Progenitor cell of endocrine pancreas (in vitro differentiated cells): ENCODE results near the gene TRIM37. TPM values are rescaled to one million over a fixed set of nuclear protein-coding genes. Genes with fewer than 3 reads are reported as not detected.

Experiments used
- DNase-seq: peaks from one replicate; pipeline ENCODE4 v3.0.0; 2021; ENCODE audit warnings: low spot score; ENCODE audit not compliant: unreplicated experiment
- H3K27ac Mint-ChIP-seq: 2 replicates; pipeline ENCODE4 v1.8.0; 2021; ENCODE audit warnings: mild to moderate bottlenecking, moderate library complexity, mixed read lengths
- H3K27me3 Mint-ChIP-seq: 2 replicates; pipeline ENCODE4 v1.8.0; 2021; ENCODE audit warnings: mixed read lengths
- H3K36me3 Mint-ChIP-seq: 2 replicates; pipeline ENCODE4 v1.8.0; 2022; ENCODE audit warnings: mixed read lengths; ENCODE audit not compliant: insufficient read depth
- H3K4me1 Mint-ChIP-seq: 2 replicates; pipeline ENCODE4 v1.8.0; 2021; ENCODE audit warnings: low read depth, mixed read lengths
- H3K4me3 Mint-ChIP-seq: 2 replicates; pipeline ENCODE4 v1.8.0; 2021; ENCODE audit warnings: low read depth, mild to moderate bottlenecking, moderate library complexity, mixed read lengths
- H3K9me3 Mint-ChIP-seq: 2 replicates; pipeline ENCODE4 v1.8.0; 2021; ENCODE audit warnings: low read depth, mixed read lengths
- total RNA-seq: library from RNA; stranded (reverse); gene quantifications from 2 replicates; pipeline ENCODE4 v1.2.1, GENCODE V29; 2021
- TF ChIP-seq, protein P1 (sequence below): fragments of 200-600 bp; sonication (generic); IDR thresholded peaks from one replicate; pipeline ENCODE4 v1.5.0; 2021; ENCODE audit warnings: antibody characterized with exemption, mild to moderate bottlenecking; ENCODE audit not compliant: unreplicated experiment

TRIM37 gene
- total RNA-seq, 1 donor from 2014 or later = 25.9 TPM

DNA sequence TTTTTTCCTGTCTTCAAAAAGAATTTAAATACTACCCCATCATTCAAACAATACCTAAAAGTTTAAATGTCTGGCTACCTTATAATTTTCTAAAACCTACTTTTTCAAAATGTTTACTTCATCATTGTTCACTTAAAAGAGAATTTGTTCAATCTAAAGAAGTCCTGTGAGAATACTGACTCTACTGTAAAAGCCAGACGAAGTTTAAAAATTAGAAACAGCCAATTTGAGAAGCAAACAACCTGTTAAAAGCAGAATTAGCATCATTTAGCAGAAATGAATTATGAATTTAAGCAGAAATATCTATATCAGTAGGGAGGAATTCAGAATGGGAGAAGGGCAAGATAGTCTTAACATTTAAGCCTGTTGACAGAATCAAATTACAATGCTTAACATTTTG is 46.2 kb upstream of the TRIM37 start:
- H3K9me3 Mint-ChIP-seq = no peaks in the 10 kb centered on the region
- peaks cover 31% of the 10 kb centered on the region for H3K4me1 Mint-ChIP-seq
- H3K36me3 Mint-ChIP-seq = no peaks in the 10 kb centered on the region
- H3K4me3 Mint-ChIP-seq = no peak overlapping the region
- no peaks in the 10 kb centered on the region for H3K27me3 Mint-ChIP-seq
- DNase-seq = no peak
- H3K27ac Mint-ChIP-seq = no peak overlapping the region
- TF ChIP-seq, protein P1, sequence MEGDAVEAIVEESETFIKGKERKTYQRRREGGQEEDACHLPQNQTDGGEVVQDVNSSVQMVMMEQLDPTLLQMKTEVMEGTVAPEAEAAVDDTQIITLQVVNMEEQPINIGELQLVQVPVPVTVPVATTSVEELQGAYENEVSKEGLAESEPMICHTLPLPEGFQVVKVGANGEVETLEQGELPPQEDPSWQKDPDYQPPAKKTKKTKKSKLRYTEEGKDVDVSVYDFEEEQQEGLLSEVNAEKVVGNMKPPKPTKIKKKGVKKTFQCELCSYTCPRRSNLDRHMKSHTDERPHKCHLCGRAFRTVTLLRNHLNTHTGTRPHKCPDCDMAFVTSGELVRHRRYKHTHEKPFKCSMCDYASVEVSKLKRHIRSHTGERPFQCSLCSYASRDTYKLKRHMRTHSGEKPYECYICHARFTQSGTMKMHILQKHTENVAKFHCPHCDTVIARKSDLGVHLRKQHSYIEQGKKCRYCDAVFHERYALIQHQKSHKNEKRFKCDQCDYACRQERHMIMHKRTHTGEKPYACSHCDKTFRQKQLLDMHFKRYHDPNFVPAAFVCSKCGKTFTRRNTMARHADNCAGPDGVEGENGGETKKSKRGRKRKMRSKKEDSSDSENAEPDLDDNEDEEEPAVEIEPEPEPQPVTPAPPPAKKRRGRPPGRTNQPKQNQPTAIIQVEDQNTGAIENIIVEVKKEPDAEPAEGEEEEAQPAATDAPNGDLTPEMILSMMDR = no peak

DNA sequence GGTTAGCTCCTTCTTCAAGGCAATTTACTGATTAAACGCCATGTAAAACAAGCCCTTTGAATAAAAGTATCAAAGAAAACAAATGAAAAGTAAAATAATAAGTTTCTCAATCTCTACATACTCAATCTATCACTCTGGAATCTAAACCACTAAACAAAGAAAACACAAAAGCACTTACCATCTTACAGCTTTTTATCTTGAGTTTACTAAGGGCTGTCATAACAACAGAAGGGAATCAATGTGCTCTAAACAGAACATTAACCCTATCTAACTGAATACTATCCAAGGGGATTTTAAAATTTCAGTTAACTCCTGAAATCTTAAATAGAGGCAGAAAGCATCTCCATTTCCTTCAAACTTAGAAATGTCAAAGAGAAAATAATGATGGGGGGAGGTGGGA is 44.9 kb upstream of the TRIM37 start:
- Mint-ChIP-seq H3K36me3 (no peaks in the 10 kb centered on the region), H3K4me3 (peak overlapping the region; percentile 46), H3K4me1 (peaks cover 31% of the 10 kb centered on the region), H3K9me3 (no peaks in the 10 kb centered on the region), H3K27ac (peak overlapping the region; percentile 59), H3K27me3 (no peaks in the 10 kb centered on the region)
- TF ChIP-seq, protein P1 = no peak
- DNase-seq = no peak

DNA sequence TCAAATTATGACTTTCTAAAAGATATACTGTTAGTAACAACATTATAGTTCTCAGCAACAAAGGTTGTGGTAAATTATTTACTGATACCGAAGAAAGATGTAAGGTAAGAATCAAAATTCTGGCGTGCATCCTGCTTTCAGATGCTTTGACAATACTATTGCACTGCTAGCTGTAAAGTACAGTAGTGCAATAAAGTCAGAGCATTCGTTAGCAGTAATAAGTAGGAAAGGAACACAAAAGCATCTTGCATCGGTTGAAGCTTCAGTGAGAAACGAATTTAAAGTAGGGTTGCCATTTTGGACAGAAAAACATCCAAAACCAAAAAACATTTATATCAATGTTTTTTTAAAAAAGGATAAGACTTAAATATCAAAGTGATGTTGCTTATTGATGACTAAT is 44.3 kb upstream of the TRIM37 start:
- Mint-ChIP-seq H3K4me3 (no peak overlapping the region), H3K27me3 (no peaks in the 10 kb centered on the region), H3K4me1 (peaks cover 27% of the 10 kb centered on the region), H3K9me3 (no peaks in the 10 kb centered on the region), H3K27ac (no peak overlapping the region), H3K36me3 (no peaks in the 10 kb centered on the region)
- DNase-seq = no peak
- TF ChIP-seq, protein P1 = no peak

DNA sequence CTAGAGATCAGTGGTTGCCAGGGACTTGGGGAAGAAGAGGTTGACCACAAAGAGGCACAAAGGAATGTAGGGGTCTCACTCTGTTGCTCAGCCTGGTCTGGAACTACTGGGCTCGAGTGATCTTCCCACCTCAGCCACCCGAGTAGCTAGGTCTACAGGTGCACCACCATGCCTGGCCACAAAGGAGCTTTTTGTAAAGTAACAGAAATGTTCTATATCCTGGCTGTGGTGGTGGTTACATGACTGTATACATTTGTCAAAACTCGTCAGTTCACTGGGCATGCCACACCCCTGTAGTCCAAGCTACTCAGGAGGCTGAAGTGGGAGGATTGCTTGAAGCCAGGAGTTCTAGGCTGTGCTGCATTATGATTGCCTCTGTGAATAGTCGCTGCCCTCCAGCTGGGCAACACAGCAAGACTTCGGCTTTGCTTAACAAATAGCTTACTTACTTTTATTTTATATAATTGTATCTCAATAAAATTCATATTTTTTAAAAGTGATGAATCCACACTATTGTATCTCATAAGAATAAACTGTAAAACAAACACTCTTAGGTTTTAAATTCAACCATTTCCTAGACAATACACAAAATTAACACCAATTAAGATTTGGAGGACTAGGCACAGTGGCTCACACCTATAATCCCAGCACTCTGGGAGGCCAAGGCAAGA is 43.3 kb upstream of the TRIM37 start:
- TF ChIP-seq, protein P1 = no peak
- Mint-ChIP-seq H3K4me1 (peaks cover 27% of the 10 kb centered on the region), H3K4me3 (no peak overlapping the region), H3K27me3 (no peaks in the 10 kb centered on the region), H3K9me3 (no peaks in the 10 kb centered on the region), H3K36me3 (peaks cover 4% of the 10 kb centered on the region), H3K27ac (no peak overlapping the region)
- DNase-seq = no peak

DNA sequence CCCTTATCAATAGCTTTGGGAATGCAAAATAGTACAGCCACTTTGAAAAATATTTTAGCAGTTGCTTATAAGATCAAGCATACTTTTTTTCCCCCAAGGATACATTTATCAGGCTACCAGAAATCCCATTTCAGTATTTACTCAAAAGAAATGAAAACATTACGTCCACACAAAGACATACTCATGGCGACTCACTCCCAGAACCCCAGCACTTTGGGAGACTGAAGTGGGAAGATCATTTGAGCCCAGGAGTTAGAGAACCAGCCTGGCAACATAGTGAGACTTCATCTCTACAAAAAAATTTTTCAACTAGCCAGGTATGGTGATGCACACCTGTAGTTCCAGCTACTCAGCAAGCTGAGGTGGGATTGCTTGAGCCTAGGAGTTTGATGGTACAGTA is 42.4 kb upstream of the TRIM37 start:
- DNase-seq = no peak
- TF ChIP-seq, protein P1 = no peak
- peak overlapping the region; percentile 49 for H3K27ac Mint-ChIP-seq
- H3K9me3 Mint-ChIP-seq = no peaks in the 10 kb centered on the region
- H3K4me3 Mint-ChIP-seq = no peak overlapping the region
- peaks cover 11% of the 10 kb centered on the region for H3K36me3 Mint-ChIP-seq
- H3K27me3 Mint-ChIP-seq = no peaks in the 10 kb centered on the region
- peaks cover 25% of the 10 kb centered on the region for H3K4me1 Mint-ChIP-seq
